MM.1S (cell line): Measurements from ENCODE around the gene TMC3.

Experiments
- CTCF ChIP-seq: fragments of 300-600 bp; sonication (generic); IDR thresholded peaks from 2 replicates; pipeline ENCODE4 v1.5.1; 2016; ENCODE audit warnings: antibody characterized with exemption, low read length, mixed read lengths
- EZH2 ChIP-seq: fragments of 300-600 bp; sonication (generic); optimal IDR thresholded peaks from 2 replicates; pipeline ENCODE3; 2017; ENCODE audit warnings: low read depth, mild to moderate bottlenecking, antibody characterized with exemption, low read length, mixed read lengths
- EZH2phosphoT487 ChIP-seq: fragments of 300-600 bp; sonication (generic); IDR thresholded peaks from 2 replicates; pipeline ENCODE4 v1.6.1; 2018; ENCODE audit warnings: antibody characterized with exemption, low read length

GRCh38 chr15:81362790-81363189, 11.2 kb downstream of the TMC3 start:
- TF ChIP-seq EZH2 = no peak
- TF ChIP-seq CTCF = no peak
- TF ChIP-seq EZH2phosphoT487 = no peak
